OCI-LY7 (cell line): ENCODE results near the gene CYP2F1. TPM values are rescaled to one million over a fixed set of nuclear protein-coding genes. Genes with fewer than 3 reads are reported as not detected.
"Not testable (repeated sequence)": the region's sequence is repeated elsewhere in the genome, so short reads cannot be mapped to it uniquely, and the experiment has no call there.

Experiments
- BruUV-seq: library from RNA; stranded (reverse); fragments of 400-500 nt; replicated peaks from 2 replicates; lab custom pipeline; 2021; lab: Mats Ljungman, UMichigan
- CTCF ChIA-PET: fragments of 300-600 bp; sonication (Branson Sonifier 250); formaldehyde crosslinking; loops from one replicate; lab custom pipeline; 2022; ENCODE audit warnings: antibody characterized with exemption; ENCODE audit not compliant: unreplicated experiment; lab: Charles Lee
- POLR2A ChIA-PET: fragments of 300-600 bp; sonication (Branson Sonifier 250); formaldehyde crosslinking; loops from one replicate; lab custom pipeline; 2022; ENCODE audit warnings: antibody characterized with exemption; lab: Charles Lee
- DNase-seq: peaks from one replicate; pipeline ENCODE4 v3.0.0-alpha.2; 2015; ENCODE audit warnings: low spot score
- H2AFZ ChIP-seq: fragments of 200-600 bp; sonication (generic), shearing (Covaris generic); 2 replicates; pipeline ENCODE4 v1.6.1; 2014; ENCODE audit warnings: mild to moderate bottlenecking, antibody characterized with exemption, low read length, moderate library complexity
- H3K27ac ChIP-seq: fragments of 200-600 bp; sonication (generic); 2 replicates; pipeline ENCODE4 v1.5.1; 2014; ENCODE audit warnings: mixed run types, low read depth, mild to moderate bottlenecking, moderate library complexity, low read length, inconsistent platforms; ENCODE audit not compliant: poor library complexity, severe bottlenecking
- H3K36me3 ChIP-seq: fragments of 200-600 bp; sonication (generic); 2 replicates; pipeline ENCODE4 v1.6.1; 2014; ENCODE audit warnings: mild to moderate bottlenecking, antibody characterized with exemption, low read length, moderate library complexity, mixed read lengths; ENCODE audit not compliant: insufficient read depth
- H3K4me1 ChIP-seq: fragments of 200-600 bp; sonication (generic); 2 replicates; pipeline ENCODE4 v1.5.1; 2014; ENCODE audit warnings: mild to moderate bottlenecking, low read length; ENCODE audit not compliant: insufficient read depth, poor library complexity, severe bottlenecking
- H3K4me2 ChIP-seq: fragments of 200-600 bp; sonication (generic); 2 replicates; pipeline ENCODE4 v1.6.1; 2014; ENCODE audit warnings: mild to moderate bottlenecking, low read length
- H3K4me3 ChIP-seq: fragments of 200-600 bp; sonication (generic); 2 replicates; pipeline ENCODE4 v1.5.1; 2014; ENCODE audit warnings: mild to moderate bottlenecking, low read depth, low read length; ENCODE audit not compliant: poor library complexity, severe bottlenecking
- H3K79me2 ChIP-seq: fragments of 200-600 bp; sonication (generic); 2 replicates; pipeline ENCODE4 v1.6.1; 2016; ENCODE audit warnings: low read depth, mild to moderate bottlenecking, low read length, moderate library complexity, mixed read lengths; ENCODE audit not compliant: insufficient read depth
- H3K9me2 ChIP-seq: fragments of 200-600 bp; sonication (generic); 2 replicates; pipeline ENCODE4 v1.6.1; 2016; ENCODE audit warnings: mild to moderate bottlenecking, low read length, mixed read lengths; ENCODE audit not compliant: insufficient read depth
- H3K9me3 ChIP-seq: fragments of 200-600 bp; sonication (generic); 2 replicates; pipeline ENCODE4 v1.6.1; 2014; ENCODE audit warnings: mild to moderate bottlenecking, mixed run types, low read length, mixed read lengths
- H4K20me1 ChIP-seq: fragments of 200-600 bp; sonication (generic); 2 replicates; pipeline ENCODE4 v1.6.1; 2014; ENCODE audit warnings: mild to moderate bottlenecking, antibody characterized with exemption, low read length, moderate library complexity, mixed read lengths; ENCODE audit not compliant: insufficient read depth
- EZH2phosphoT487 ChIP-seq: fragments of 200-600 bp; sonication (generic); IDR thresholded peaks from 2 replicates; pipeline ENCODE4 v1.6.1; 2018; ENCODE audit warnings: low read depth, borderline replicate concordance, mild to moderate bottlenecking, mixed run types, antibody characterized with exemption, low read length, moderate library complexity, mixed read lengths
- intact Hi-C: fragments of 100-400 bp; cut with micrococcal nuclease; formaldehyde crosslinking; loops from one replicate; pipeline ENCODE4 v1.10.0; 2022; ENCODE audit not compliant: unreplicated experiment
- total RNA-seq, 2 experiments: library from RNA; depleted of rRNA in 1 of 2; stranded (reverse); fragments of >200 nt in 1 of 2; shearing (Covaris generic) in 1 of 2; gene quantifications; 2 replicates each; pipeline ENCODE4 v1.2.3, GENCODE V29; 2014 to 2022
- TF ChIP-seq, protein P1 (sequence below): fragments of 200-600 bp; sonication (generic); conservative IDR thresholded peaks from 2 replicates; pipeline ENCODE4 v1.5.1; 2014; ENCODE audit warnings: mild to moderate bottlenecking, antibody characterized with exemption, low read length, moderate library complexity, mixed read lengths

Gene CYP2F1
- total RNA-seq, 2 experiments from 2014 or later: not detected

GRCh38 chr19:41123716-41124294 lies 9.6 kb downstream of the CYP2F1 start:
- H3K27ac ChIP-seq: no peak overlapping the region
- H3K4me2 ChIP-seq: no peak overlapping the region
- ChIA-PET CTCF (no interaction called here), POLR2A (interaction anchor here (0.6 kb wide), 1 partner anchor 290 kb away, joined by 6 read pairs; no protein-coding TSS in a partner anchor)
- intact Hi-C loops: no loop called here
- no peaks in the 10 kb centered on the region for H3K4me1 ChIP-seq
- BruUV-seq: no TSS peak
- no peak overlapping the region for H2AFZ ChIP-seq
- no peak for DNase-seq
- no peak overlapping the region for H3K4me3 ChIP-seq
- H3K36me3 ChIP-seq: no peaks in the 10 kb centered on the region
- no peaks in the 10 kb centered on the region for H3K9me2 ChIP-seq
- no peaks in the 10 kb centered on the region for H3K9me3 ChIP-seq
- H4K20me1 ChIP-seq: no peaks in the 10 kb centered on the region
- no peaks in the 10 kb centered on the region for H3K79me2 ChIP-seq
- TF ChIP-seq EZH2phosphoT487: no peak

- H4K20me1 ChIP-seq, H3K4me3 ChIP-seq, H2AFZ ChIP-seq, H3K36me3 ChIP-seq, CTCF ChIA-PET, H3K79me2 ChIP-seq, intact Hi-C loops, H3K4me1 ChIP-seq, H3K9me2 ChIP-seq, H3K9me3 ChIP-seq, BruUV-seq, H3K4me2 ChIP-seq, POLR2A ChIA-PET, H3K27ac ChIP-seq: not testable (repeated sequence)
- peak; percentile 13 for DNase-seq
- TF ChIP-seq, protein P1, sequence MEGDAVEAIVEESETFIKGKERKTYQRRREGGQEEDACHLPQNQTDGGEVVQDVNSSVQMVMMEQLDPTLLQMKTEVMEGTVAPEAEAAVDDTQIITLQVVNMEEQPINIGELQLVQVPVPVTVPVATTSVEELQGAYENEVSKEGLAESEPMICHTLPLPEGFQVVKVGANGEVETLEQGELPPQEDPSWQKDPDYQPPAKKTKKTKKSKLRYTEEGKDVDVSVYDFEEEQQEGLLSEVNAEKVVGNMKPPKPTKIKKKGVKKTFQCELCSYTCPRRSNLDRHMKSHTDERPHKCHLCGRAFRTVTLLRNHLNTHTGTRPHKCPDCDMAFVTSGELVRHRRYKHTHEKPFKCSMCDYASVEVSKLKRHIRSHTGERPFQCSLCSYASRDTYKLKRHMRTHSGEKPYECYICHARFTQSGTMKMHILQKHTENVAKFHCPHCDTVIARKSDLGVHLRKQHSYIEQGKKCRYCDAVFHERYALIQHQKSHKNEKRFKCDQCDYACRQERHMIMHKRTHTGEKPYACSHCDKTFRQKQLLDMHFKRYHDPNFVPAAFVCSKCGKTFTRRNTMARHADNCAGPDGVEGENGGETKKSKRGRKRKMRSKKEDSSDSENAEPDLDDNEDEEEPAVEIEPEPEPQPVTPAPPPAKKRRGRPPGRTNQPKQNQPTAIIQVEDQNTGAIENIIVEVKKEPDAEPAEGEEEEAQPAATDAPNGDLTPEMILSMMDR: peak; percentile 77
Measured at GRCh38 chr19:41126765-41127203, 12.6 kb downstream of the CYP2F1 start.

- DNase-seq, H3K9me2 ChIP-seq, POLR2A ChIA-PET, H3K27ac ChIP-seq, H3K4me2 ChIP-seq, H3K9me3 ChIP-seq, H4K20me1 ChIP-seq, H2AFZ ChIP-seq, H3K36me3 ChIP-seq, BruUV-seq, H3K79me2 ChIP-seq, CTCF ChIA-PET, H3K4me3 ChIP-seq, H3K4me1 ChIP-seq, intact Hi-C loops: not testable (repeated sequence)
Measured at GRCh38 chr19:41127362-41127761, 13.1 kb downstream of the CYP2F1 start.

DNA sequence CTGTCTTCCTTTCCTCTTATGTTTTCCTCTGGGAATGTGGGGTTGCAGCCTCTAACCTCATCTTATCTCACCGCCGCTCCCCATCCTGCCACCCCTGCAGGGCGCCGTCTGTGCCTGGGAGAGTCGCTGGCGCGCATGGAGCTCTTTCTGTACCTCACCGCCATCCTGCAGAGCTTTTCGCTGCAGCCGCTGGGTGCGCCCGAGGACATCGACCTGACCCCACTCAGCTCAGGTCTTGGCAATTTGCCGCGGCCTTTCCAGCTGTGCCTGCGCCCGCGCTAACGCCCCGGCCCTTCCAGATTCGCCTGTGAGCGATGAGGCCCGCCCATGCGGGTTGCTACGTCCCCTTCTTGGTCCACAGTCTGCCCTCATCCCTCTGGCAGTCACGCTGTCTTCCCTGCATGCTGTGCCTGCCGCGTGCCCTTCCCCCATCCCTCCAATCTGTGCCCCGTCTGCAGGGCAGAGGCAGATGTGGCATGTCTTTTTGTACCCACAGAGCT lies 13.6 kb downstream of the CYP2F1 start:
- POLR2A ChIA-PET, H3K4me3 ChIP-seq, H2AFZ ChIP-seq, H3K4me1 ChIP-seq, H4K20me1 ChIP-seq, DNase-seq, H3K9me2 ChIP-seq, H3K4me2 ChIP-seq, H3K79me2 ChIP-seq, H3K9me3 ChIP-seq, H3K27ac ChIP-seq, BruUV-seq, intact Hi-C loops, CTCF ChIA-PET, H3K36me3 ChIP-seq: not testable (repeated sequence)
